HepG2 (cell line): ENCODE data around the gene TNK1.

Source experiments
- CEBPB ChIP-seq: IDR thresholded peaks from 2 replicates; pipeline ENCODE4 v1.6.1; 2011; ENCODE audit warnings: low read depth, low read length, improper control_type of control experiment, borderline replicate concordance
- GABPA ChIP-seq, 2 experiments: IDR thresholded peaks; 2 replicates each; pipeline ENCODE4 v1.6.1; 2011 to 2016; ENCODE audit warnings: low read depth in 2 of 2, low read length in 1 of 2, missing biosample characterization in 1 of 2, missing genetic modification characterization in 1 of 2
- HOXA7 ChIP-seq: sonication (generic); formaldehyde crosslinking; IDR thresholded peaks from 2 replicates; pipeline ENCODE4 v1.8.1; 2022; ENCODE audit warnings: mild to moderate bottlenecking, missing genetic modification reagents, moderate library complexity
- SALL2 ChIP-seq: sonication (generic); formaldehyde crosslinking; IDR thresholded peaks from 2 replicates; pipeline ENCODE4 v1.8.1; 2023; ENCODE audit warnings: mild to moderate bottlenecking, missing genetic modification reagents, inconsistent platforms
- ZNF160 ChIP-seq: sonication (generic); formaldehyde crosslinking; IDR thresholded peaks from 2 replicates; pipeline ENCODE4 v1.8.0; 2022; ENCODE audit warnings: mild to moderate bottlenecking, inconsistent platforms, missing genetic modification reagents
- ZNF232 ChIP-seq: sonication (generic); formaldehyde crosslinking; IDR thresholded peaks from 2 replicates; pipeline ENCODE4 v1.4.0; 2020; ENCODE audit warnings: missing genetic modification reagents, borderline replicate concordance
- TF ChIP-seq, protein P1 (sequence below), 2 experiments: sonication (generic) in 1 of 2; formaldehyde crosslinking in 1 of 2; IDR thresholded peaks; 2 replicates each; pipeline versions ENCODE4 v1.5.1 to v1.6.1; 2011 to 2020; ENCODE audit warnings: borderline replicate concordance in 1 of 2, low read depth in 1 of 2, low read length in 1 of 2, mild to moderate bottlenecking in 1 of 2, missing genetic modification reagents in 1 of 2, moderate library complexity in 1 of 2
- TF ChIP-seq, protein P2 (sequence below): sonication (generic); formaldehyde crosslinking; IDR thresholded peaks from 2 replicates; pipeline ENCODE4 v1.5.0; 2020; ENCODE audit warnings: mild to moderate bottlenecking, missing genetic modification reagents, moderate library complexity
- TF ChIP-seq, protein P3 (sequence below): sonication (generic); formaldehyde crosslinking; IDR thresholded peaks from 2 replicates; pipeline ENCODE4 v1.4.0; 2020; ENCODE audit warnings: low read depth, mild to moderate bottlenecking, missing genetic modification reagents

DNA sequence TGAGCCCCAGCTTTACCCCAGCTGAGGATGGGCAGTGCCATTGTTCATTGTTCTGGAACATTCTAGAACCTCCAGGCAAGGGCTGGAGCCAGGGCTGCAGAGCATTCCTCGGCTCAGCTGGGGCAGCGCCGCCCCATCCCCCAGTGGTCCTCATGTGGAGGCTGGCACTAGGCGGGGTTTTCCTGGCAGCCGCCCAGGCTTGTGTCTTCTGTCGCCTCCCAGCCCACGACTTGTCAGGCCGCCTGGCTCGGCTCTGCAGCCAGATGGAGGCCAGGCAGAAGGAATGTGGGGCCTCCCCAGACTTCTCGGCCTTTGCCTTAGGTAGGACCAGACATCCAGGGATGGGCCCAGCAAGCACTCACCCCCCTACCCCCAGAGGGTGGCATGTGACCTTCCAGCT is 25.8 kb upstream of the TNK1 start, which contains the start of gene TMEM95:
- no peak for TF ChIP-seq CEBPB
- TF ChIP-seq, protein P1, sequence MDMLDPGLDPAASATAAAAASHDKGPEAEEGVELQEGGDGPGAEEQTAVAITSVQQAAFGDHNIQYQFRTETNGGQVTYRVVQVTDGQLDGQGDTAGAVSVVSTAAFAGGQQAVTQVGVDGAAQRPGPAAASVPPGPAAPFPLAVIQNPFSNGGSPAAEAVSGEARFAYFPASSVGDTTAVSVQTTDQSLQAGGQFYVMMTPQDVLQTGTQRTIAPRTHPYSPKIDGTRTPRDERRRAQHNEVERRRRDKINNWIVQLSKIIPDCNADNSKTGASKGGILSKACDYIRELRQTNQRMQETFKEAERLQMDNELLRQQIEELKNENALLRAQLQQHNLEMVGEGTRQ (IDR thresholded peaks at IDR 0.05; ENCODE audit: low read depth, low read length): no peak
- TF ChIP-seq, protein P1 (CRISPR knock-in tag; IDR thresholded peaks at IDR 0.05; ENCODE audit: borderline replicate concordance): no peak
- no peak for TF ChIP-seq ZNF160 (CRISPR knock-in tag)
- TF ChIP-seq ZNF232 (CRISPR knock-in tag): no peak
- TF ChIP-seq, protein P2, sequence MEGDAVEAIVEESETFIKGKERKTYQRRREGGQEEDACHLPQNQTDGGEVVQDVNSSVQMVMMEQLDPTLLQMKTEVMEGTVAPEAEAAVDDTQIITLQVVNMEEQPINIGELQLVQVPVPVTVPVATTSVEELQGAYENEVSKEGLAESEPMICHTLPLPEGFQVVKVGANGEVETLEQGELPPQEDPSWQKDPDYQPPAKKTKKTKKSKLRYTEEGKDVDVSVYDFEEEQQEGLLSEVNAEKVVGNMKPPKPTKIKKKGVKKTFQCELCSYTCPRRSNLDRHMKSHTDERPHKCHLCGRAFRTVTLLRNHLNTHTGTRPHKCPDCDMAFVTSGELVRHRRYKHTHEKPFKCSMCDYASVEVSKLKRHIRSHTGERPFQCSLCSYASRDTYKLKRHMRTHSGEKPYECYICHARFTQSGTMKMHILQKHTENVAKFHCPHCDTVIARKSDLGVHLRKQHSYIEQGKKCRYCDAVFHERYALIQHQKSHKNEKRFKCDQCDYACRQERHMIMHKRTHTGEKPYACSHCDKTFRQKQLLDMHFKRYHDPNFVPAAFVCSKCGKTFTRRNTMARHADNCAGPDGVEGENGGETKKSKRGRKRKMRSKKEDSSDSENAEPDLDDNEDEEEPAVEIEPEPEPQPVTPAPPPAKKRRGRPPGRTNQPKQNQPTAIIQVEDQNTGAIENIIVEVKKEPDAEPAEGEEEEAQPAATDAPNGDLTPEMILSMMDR (CRISPR knock-in tag): no peak
- TF ChIP-seq, protein P3, sequence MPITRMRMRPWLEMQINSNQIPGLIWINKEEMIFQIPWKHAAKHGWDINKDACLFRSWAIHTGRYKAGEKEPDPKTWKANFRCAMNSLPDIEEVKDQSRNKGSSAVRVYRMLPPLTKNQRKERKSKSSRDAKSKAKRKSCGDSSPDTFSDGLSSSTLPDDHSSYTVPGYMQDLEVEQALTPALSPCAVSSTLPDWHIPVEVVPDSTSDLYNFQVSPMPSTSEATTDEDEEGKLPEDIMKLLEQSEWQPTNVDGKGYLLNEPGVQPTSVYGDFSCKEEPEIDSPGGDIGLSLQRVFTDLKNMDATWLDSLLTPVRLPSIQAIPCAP: no peak
- TF ChIP-seq GABPA (IDR thresholded peaks at IDR 0.05; ENCODE audit: low read depth, low read length): no peak
- no peak for TF ChIP-seq GABPA (CRISPR knock-in tag; IDR thresholded peaks at IDR 0.05; ENCODE audit: low read depth)
- no peak for TF ChIP-seq HOXA7
- TF ChIP-seq SALL2 (CRISPR knock-in tag): no peak
